PC-3 (cell line): ENCODE measurements around the gene CSNK2A2. TPM values are rescaled to one million over a fixed set of nuclear protein-coding genes. Genes with fewer than 3 reads are reported as not detected.

Source experiments
- ATAC-seq: fragments of 200-7000 bp; cut with Tn5 transposase; 2 replicates; pipeline ENCODE4 v1.9.1; 2020; ENCODE audit warnings: mild to moderate bottlenecking, moderate library complexity
- BruUV-seq: library from RNA; stranded (reverse); fragments of 400-500 nt; replicated peaks from 2 replicates; lab custom pipeline; 2021; lab: Mats Ljungman, UMichigan
- CTCF ChIA-PET: fragments of 300-600 bp; sonication (Branson Sonifier 250); formaldehyde crosslinking; loops from one replicate; lab custom pipeline; 2022; ENCODE audit warnings: antibody characterized with exemption; lab: Charles Lee
- POLR2A ChIA-PET: fragments of 300-600 bp; sonication (Branson Sonifier 250); formaldehyde crosslinking; loops from one replicate; lab custom pipeline; 2022; ENCODE audit warnings: antibody characterized with exemption; ENCODE audit not compliant: unreplicated experiment; lab: Charles Lee
- DNase-seq: peaks from one replicate; pipeline ENCODE4 v3.0.0-alpha.2; 2015
- H2AFZ ChIP-seq: fragments of 300-600 bp; sonication (generic); 2 replicates; pipeline ENCODE4 v1.6.0; 2016; ENCODE audit warnings: antibody characterized with exemption, low read length
- H3F3A ChIP-seq: fragments of 300-600 bp; sonication (generic); one replicate; pipeline ENCODE4 v1.6.0; 2017; ENCODE audit warnings: antibody characterized with exemption, low read length, control low read depth, mild to moderate bottlenecking; ENCODE audit not compliant: unreplicated experiment
- H3K27ac ChIP-seq: fragments of 300-600 bp; sonication (generic); 2 replicates; pipeline ENCODE4 v1.5.1; 2016; ENCODE audit warnings: mild to moderate bottlenecking, low read length
- H3K27me3 ChIP-seq: fragments of 300-600 bp; sonication (generic); 2 replicates; pipeline ENCODE4 v1.6.1; 2016; ENCODE audit warnings: low read length, mixed read lengths
- H3K36me3 ChIP-seq: fragments of 300-600 bp; sonication (generic); 2 replicates; pipeline ENCODE4 v1.6.1; 2016; ENCODE audit warnings: low read depth, mixed run types, low read length, mixed read lengths
- H3K4me1 ChIP-seq: fragments of 300-600 bp; sonication (generic); 2 replicates; pipeline ENCODE4 v1.5.1; 2016; ENCODE audit warnings: low read length; ENCODE audit not compliant: insufficient read depth
- H3K4me2 ChIP-seq: fragments of 300-600 bp; sonication (generic); 2 replicates; pipeline ENCODE4 v1.6.0; 2016; ENCODE audit warnings: low read length
- H3K4me3 ChIP-seq: fragments of 300-600 bp; sonication (generic); 2 replicates; pipeline ENCODE4 v1.5.1; 2016; ENCODE audit warnings: mild to moderate bottlenecking, low read length, mixed read lengths
- H3K79me2 ChIP-seq: fragments of 300-600 bp; sonication (generic); 2 replicates; pipeline ENCODE4 v1.6.1; 2017; ENCODE audit warnings: low read length, mixed read lengths
- H3K9ac ChIP-seq: fragments of 300-600 bp; sonication (generic); 2 replicates; pipeline ENCODE4 v1.6.0; 2016; ENCODE audit warnings: mild to moderate bottlenecking, low read length
- H3K9me2 ChIP-seq: fragments of 300-600 bp; sonication (generic); replicated peaks from 2 replicates; pipeline ENCODE4 v1.6.1; 2016; ENCODE audit warnings: mixed run types, low read length, mixed read lengths
- H3K9me3 ChIP-seq: fragments of 300-600 bp; sonication (generic); 2 replicates; pipeline ENCODE4 v1.6.1; 2016; ENCODE audit warnings: low read length, mixed read lengths
- H4K20me1 ChIP-seq: fragments of 300-600 bp; sonication (generic); 2 replicates; pipeline ENCODE4 v1.6.1; 2016; ENCODE audit warnings: low read length, mixed read lengths
- EZH2 ChIP-seq: fragments of 300-600 bp; sonication (generic); IDR thresholded peaks from one replicate; pipeline ENCODE4 v1.6.1; 2017; ENCODE audit warnings: antibody characterized with exemption, mild to moderate bottlenecking, low read length; ENCODE audit not compliant: unreplicated experiment
- EZH2phosphoT487 ChIP-seq: fragments of 300-600 bp; sonication (generic); IDR thresholded peaks from 2 replicates; pipeline ENCODE4 v1.6.1; 2018; ENCODE audit warnings: mild to moderate bottlenecking, antibody characterized with exemption, low read length, borderline replicate concordance
- intact Hi-C: fragments of 100-400 bp; cut with micrococcal nuclease; formaldehyde crosslinking; loops from 2 replicates; pipeline ENCODE4 v1.9.0; 2023
- total RNA-seq: library from RNA; depleted of rRNA; stranded (reverse); fragments of >200 nt; gene quantifications from 2 replicates; pipeline ENCODE4 v1.2.3, GENCODE V29; 2014
- TF ChIP-seq, protein P1 (sequence below): fragments of 300-600 bp; sonication (generic); conservative IDR thresholded peaks from 2 replicates; pipeline ENCODE4 v1.5.1; 2017; ENCODE audit warnings: antibody characterized with exemption, low read depth, mild to moderate bottlenecking, low read length

The CSNK2A2 gene
- total RNA-seq, 1 experiment from 2014 or later: 14.2 TPM

DNA sequence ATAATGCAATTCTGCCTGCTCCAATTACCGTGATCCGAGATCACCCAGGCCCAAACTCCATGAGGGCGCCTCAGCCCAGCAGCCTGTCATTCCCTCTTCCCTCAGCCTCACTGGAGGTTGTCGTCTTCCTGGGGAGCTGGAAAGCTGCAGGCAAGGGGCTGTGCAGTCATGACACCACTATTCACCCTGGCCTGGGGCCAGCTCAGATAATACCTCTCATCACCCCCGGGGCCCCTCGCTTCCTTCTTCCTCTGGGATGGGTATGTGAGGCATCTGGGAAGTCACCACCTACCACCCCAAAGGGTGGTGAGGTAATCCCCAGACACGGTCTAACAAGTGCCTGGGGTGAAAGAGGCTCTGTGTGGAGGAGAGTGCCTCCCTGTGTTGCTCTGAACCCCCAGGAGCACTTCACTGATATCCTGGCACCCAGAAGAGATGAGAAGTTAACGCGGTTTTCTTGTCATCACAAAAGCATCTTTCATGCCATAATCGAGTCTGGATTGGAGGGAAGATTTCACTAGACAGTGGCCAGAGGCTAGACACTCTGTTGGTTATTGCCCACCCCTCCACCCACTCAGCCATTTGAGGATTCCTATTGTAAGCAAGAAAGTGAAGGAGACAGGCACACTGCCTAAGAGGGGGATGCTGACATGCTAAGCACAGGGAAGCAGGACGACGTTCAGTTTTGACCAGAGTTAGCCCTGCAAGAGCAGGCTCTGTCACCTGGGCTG, 87.2 kb downstream of the CSNK2A2 start:
- H4K20me1 ChIP-seq: no peaks in the 10 kb centered on the region
- no peak overlapping the region for H3K27ac ChIP-seq
- H3F3A ChIP-seq: no peaks in the 10 kb centered on the region
- no peak overlapping the region for H3K9ac ChIP-seq
- POLR2A ChIA-PET: no interaction called here
- no peak overlapping the region for H2AFZ ChIP-seq
- CTCF ChIA-PET: no interaction called here
- H3K27me3 ChIP-seq: no peaks in the 10 kb centered on the region
- H3K4me1 ChIP-seq: no peaks in the 10 kb centered on the region
- no peaks in the 10 kb centered on the region for H3K79me2 ChIP-seq
- DNase-seq (no peak), ATAC-seq (no peak)
- H3K9me2 ChIP-seq: no peaks in the 10 kb centered on the region
- no TSS peak for BruUV-seq
- intact Hi-C loops: no loop called here
- no peak overlapping the region for H3K4me2 ChIP-seq
- peaks cover 12% of the 10 kb centered on the region for H3K36me3 ChIP-seq
- no peak overlapping the region for H3K4me3 ChIP-seq
- TF ChIP-seq, protein P1, sequence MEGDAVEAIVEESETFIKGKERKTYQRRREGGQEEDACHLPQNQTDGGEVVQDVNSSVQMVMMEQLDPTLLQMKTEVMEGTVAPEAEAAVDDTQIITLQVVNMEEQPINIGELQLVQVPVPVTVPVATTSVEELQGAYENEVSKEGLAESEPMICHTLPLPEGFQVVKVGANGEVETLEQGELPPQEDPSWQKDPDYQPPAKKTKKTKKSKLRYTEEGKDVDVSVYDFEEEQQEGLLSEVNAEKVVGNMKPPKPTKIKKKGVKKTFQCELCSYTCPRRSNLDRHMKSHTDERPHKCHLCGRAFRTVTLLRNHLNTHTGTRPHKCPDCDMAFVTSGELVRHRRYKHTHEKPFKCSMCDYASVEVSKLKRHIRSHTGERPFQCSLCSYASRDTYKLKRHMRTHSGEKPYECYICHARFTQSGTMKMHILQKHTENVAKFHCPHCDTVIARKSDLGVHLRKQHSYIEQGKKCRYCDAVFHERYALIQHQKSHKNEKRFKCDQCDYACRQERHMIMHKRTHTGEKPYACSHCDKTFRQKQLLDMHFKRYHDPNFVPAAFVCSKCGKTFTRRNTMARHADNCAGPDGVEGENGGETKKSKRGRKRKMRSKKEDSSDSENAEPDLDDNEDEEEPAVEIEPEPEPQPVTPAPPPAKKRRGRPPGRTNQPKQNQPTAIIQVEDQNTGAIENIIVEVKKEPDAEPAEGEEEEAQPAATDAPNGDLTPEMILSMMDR: no peak
- TF ChIP-seq EZH2 (no peak), EZH2phosphoT487 (no peak)
- H3K9me3 ChIP-seq: no peaks in the 10 kb centered on the region

DNA sequence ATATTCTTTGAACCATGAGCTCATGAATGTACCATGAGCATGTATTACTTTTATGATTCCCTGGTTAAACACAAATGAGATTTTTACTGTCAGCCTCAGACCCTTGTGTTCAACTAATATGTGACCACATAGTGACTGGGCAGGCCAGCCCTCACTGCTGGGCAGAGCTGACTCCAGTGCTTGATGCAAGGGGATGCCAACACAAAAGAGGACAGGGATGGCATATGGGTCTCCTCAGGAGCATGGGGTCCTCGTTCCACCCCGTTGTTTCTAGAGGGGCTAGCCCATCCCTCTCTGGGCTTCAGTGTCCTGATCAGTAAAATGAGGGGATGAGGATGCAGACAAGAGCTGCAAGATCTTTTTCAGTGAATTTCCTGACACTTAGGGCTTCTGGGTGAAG, 88.0 kb downstream of the CSNK2A2 start:
- no TSS peak for BruUV-seq
- Histone ChIP-seq H3K9ac (no peak overlapping the region), H3K4me1 (no peaks in the 10 kb centered on the region), H3K27me3 (no peaks in the 10 kb centered on the region), H3K4me3 (no peak overlapping the region), H2AFZ (no peak overlapping the region), H3K9me3 (no peaks in the 10 kb centered on the region), H3K27ac (no peak overlapping the region), H3K79me2 (no peaks in the 10 kb centered on the region), H3K9me2 (no peaks in the 10 kb centered on the region), H4K20me1 (no peaks in the 10 kb centered on the region), H3K36me3 (peaks cover 5% of the 10 kb centered on the region), H3F3A (no peaks in the 10 kb centered on the region), H3K4me2 (no peak overlapping the region)
- intact Hi-C loops: no loop called here
- TF ChIP-seq, protein P1: no peak
- no peak for TF ChIP-seq EZH2
- TF ChIP-seq EZH2phosphoT487: no peak
- POLR2A ChIA-PET: no interaction called here
- no peak for ATAC-seq
- no peak for DNase-seq
- CTCF ChIA-PET: no interaction called here

DNA sequence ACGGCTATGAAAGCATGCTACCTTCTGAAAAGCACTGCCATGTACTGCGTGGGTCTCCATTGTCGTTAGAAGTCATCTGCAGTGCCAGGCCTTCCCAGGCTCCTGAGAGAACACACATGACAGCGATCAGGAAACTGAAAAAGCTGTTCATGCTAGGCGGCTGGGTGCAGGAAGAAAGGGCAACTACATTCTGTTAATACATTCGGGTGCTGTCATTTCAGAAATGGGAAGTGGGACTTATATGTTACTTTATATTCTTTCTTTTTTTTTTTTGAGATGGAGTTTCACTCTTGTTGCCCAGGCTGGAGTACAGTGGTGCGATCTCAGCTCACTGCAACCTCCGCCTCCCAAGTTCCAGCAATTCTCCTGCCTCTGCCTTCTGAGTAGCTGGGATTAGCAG, 88.6 kb downstream of the CSNK2A2 start:
- Histone ChIP-seq H3K9me3 (no peaks in the 10 kb centered on the region), H3K36me3 (no peaks in the 10 kb centered on the region), H3K4me3 (no peak overlapping the region), H3K9ac (no peak overlapping the region), H3K4me2 (no peak overlapping the region), H2AFZ (no peak overlapping the region), H4K20me1 (no peaks in the 10 kb centered on the region), H3K27ac (no peak overlapping the region), H3K79me2 (no peaks in the 10 kb centered on the region), H3K4me1 (no peaks in the 10 kb centered on the region), H3K27me3 (no peaks in the 10 kb centered on the region), H3F3A (no peaks in the 10 kb centered on the region), H3K9me2 (no peaks in the 10 kb centered on the region)
- DNase-seq (no peak), ATAC-seq (no peak)
- TF ChIP-seq EZH2phosphoT487: no peak
- TF ChIP-seq, protein P1: no peak
- TF ChIP-seq EZH2: no peak
- POLR2A ChIA-PET: no interaction called here
- intact Hi-C loops: no loop called here
- no TSS peak for BruUV-seq
- CTCF ChIA-PET: no interaction called here
